Keratinocyte (primary cell): Measurements from ENCODE around the gene MRPS27. TPM values are rescaled to one million over a fixed set of nuclear protein-coding genes. Genes with fewer than 3 reads are reported as not detected.

Source experiments
- DNase-seq: peaks from one replicate; pipeline ENCODE4 v3.0.0-alpha.2; 2011; ENCODE audit warnings: low read depth, missing footprints, low spot score
- FAIRE-seq: peaks from 2 replicates; lab custom pipeline; 2011; peaks lifted over from hg19 to GRCh38; lab: Jason Lieb, UNC
- H2AFZ ChIP-seq: 2 replicates; pipeline ENCODE4 v1.6.0; 2012; ENCODE audit warnings: low read length, control low read depth, inconsistent platforms; ENCODE audit not compliant: control insufficient read depth
- H3K27ac ChIP-seq: 2 replicates; pipeline ENCODE4 v1.5.1; 2011; ENCODE audit warnings: low read length; ENCODE audit not compliant: control insufficient read depth, insufficient read depth
- H3K27me3 ChIP-seq: 3 replicates; pipeline ENCODE4 v1.6.0; 2011; ENCODE audit warnings: low read length; ENCODE audit not compliant: control insufficient read depth, insufficient read depth; ENCODE audit errors: extremely low read depth
- H3K36me3 ChIP-seq, 2 experiments: 2 replicates in 1 of 2; 3 replicates in 1 of 2; pipeline ENCODE4 v1.5.1; 2011; ENCODE audit warnings: low read length in 2 of 2, mild to moderate bottlenecking in 1 of 2; ENCODE audit not compliant: control insufficient read depth in 2 of 2, insufficient read depth in 2 of 2; ENCODE audit errors: extremely low read depth in 1 of 2
- H3K4me1 ChIP-seq: 3 replicates; pipeline ENCODE4 v1.5.1; 2011; ENCODE audit warnings: low read length; ENCODE audit not compliant: control insufficient read depth, insufficient read depth; ENCODE audit errors: extremely low read depth
- H3K4me2 ChIP-seq: 3 replicates; pipeline ENCODE4 v1.6.0; 2011; ENCODE audit warnings: low read depth, low read length; ENCODE audit not compliant: control insufficient read depth, insufficient read depth; ENCODE audit errors: extremely low read depth
- H3K4me3 ChIP-seq, 3 experiments: fragments of 200-600 bp in 1 of 3; sonication (generic) in 1 of 3; 2 replicates in 2 of 3; 3 replicates in 1 of 3; pipeline ENCODE4 v1.5.1; 2011 to 2016; ENCODE audit warnings: low read length in 3 of 3, mild to moderate bottlenecking in 3 of 3, control low read depth in 2 of 3, inconsistent platforms in 1 of 3, low read depth in 1 of 3, mixed read lengths in 1 of 3, mixed run types in 1 of 3, moderate library complexity in 1 of 3; ENCODE audit not compliant: control insufficient read depth in 2 of 3, insufficient read depth in 2 of 3; ENCODE audit errors: extremely low read depth in 1 of 3
- H3K79me2 ChIP-seq: 2 replicates; pipeline ENCODE4 v1.6.0; 2012; ENCODE audit warnings: low read length; ENCODE audit not compliant: control insufficient read depth, insufficient read depth
- H3K9ac ChIP-seq: 3 replicates; pipeline ENCODE4 v1.6.0; 2011; ENCODE audit warnings: low read length; ENCODE audit not compliant: control insufficient read depth, insufficient read depth; ENCODE audit errors: extremely low read depth
- H3K9me1 ChIP-seq: 3 replicates; pipeline ENCODE4 v1.6.0; 2011; ENCODE audit warnings: low read length; ENCODE audit not compliant: control insufficient read depth, insufficient read depth; ENCODE audit errors: extremely low read depth
- H3K9me3 ChIP-seq: 2 replicates; pipeline ENCODE4 v1.5.1; 2012; ENCODE audit warnings: low read depth, low read length; ENCODE audit not compliant: control insufficient read depth
- H4K20me1 ChIP-seq: 3 replicates; pipeline ENCODE4 v1.6.0; 2011; ENCODE audit warnings: low read length; ENCODE audit not compliant: control insufficient read depth, insufficient read depth; ENCODE audit errors: extremely low read depth
- CTCF ChIP-seq, 3 experiments: IDR thresholded peaks in 1 of 3; conservative IDR thresholded peaks in 1 of 3; optimal IDR thresholded peaks in 1 of 3; 2 replicates in 2 of 3; 3 replicates in 1 of 3; pipeline versions ENCODE3 to v1.5.1; 2011; ENCODE audit warnings: low read length in 3 of 3, mild to moderate bottlenecking in 3 of 3, moderate library complexity in 2 of 3, control low read depth in 1 of 3, inconsistent platforms in 1 of 3; ENCODE audit not compliant: insufficient read depth in 2 of 3; ENCODE audit errors: extremely low read depth in 1 of 3
- EZH2 ChIP-seq: IDR thresholded peaks from one replicate; pipeline ENCODE4 v1.6.1; 2012; ENCODE audit warnings: inconsistent platforms, mild to moderate bottlenecking, low read length, moderate library complexity
- dilution Hi-C: fragments of 300-500 bp; cut with MboI; formaldehyde crosslinking; loops from one replicate; pipeline ENCODE4 v1.7.0; 2020; ENCODE audit warnings: low sequenced_read_pairs; ENCODE audit not compliant: extremely low pct_ligation_motif_present
- polyA plus RNA-seq, 5 experiments: library from polyadenylated mRNA; depleted of rRNA in 3 of 5; stranded (reverse) in 3 of 5; stranded (forward) in 1 of 5; unstranded in 1 of 5; fragments of >200 nt; gene quantifications; 1 replicate in 1 of 5; 2 replicates in 3 of 5; 3 replicates in 1 of 5; pipeline versions ENCODE4 v1.2.1 to v1.2.3, GENCODE V29; 2011 to 2012; ENCODE audit warnings: missing spikeins in 2 of 5, low read depth in 1 of 5, low replicate concordance in 1 of 5

Gene MRPS27
- polyA plus RNA-seq, 1 donor (not counting 4 experiments of a cell fraction or from before 2014, with no cell fraction given) = 98.7 TPM

- Histone ChIP-seq H3K4me1 (peaks cover 4% of the 10 kb centered on the region), H4K20me1 (peaks cover 6% of the 10 kb centered on the region), H3K27me3 (no peaks in the 10 kb centered on the region), H3K79me2 (peaks cover 25% of the 10 kb centered on the region), H3K9me1 (peaks cover 2% of the 10 kb centered on the region), H3K4me3 (no peak overlapping the region), H3K27ac (no peak overlapping the region), H3K36me3 (no peaks in the 10 kb centered on the region), H3K4me2 (no peak overlapping the region), H3K9ac (no peak overlapping the region), H3K9me3 (no peaks in the 10 kb centered on the region), H2AFZ (no peak overlapping the region)
- dilution Hi-C loops = no loop called here
- FAIRE-seq (no peak), DNase-seq (no peak)
- no peak for TF ChIP-seq CTCF (optimal IDR thresholded peaks at IDR 0.05 in 1 of 3, IDR thresholded peaks at IDR 0.05 in 1 of 3, conservative IDR thresholded peaks at IDR 0.05 in 1 of 3; ENCODE audit: extremely low read depth in 1 of 3, insufficient read depth in 2 of 3, low read length in 3 of 3)
- TF ChIP-seq EZH2 = no peak
Measured at GRCh38 chr5:72273547-72273946, 46.5 kb downstream of the MRPS27 start.

- Histone ChIP-seq H4K20me1 (peaks cover 6% of the 10 kb centered on the region), H2AFZ (no peak overlapping the region), H3K9ac (no peak overlapping the region), H3K4me2 (no peak overlapping the region), H3K27me3 (no peaks in the 10 kb centered on the region), H3K9me1 (peaks cover 2% of the 10 kb centered on the region), H3K27ac (no peak overlapping the region), H3K9me3 (no peaks in the 10 kb centered on the region), H3K4me3 (no peak overlapping the region), H3K79me2 (peaks cover 22% of the 10 kb centered on the region), H3K36me3 (no peaks in the 10 kb centered on the region), H3K4me1 (peaks cover 4% of the 10 kb centered on the region)
- DNase-seq (no peak), FAIRE-seq (no peak)
- TF ChIP-seq EZH2 (no peak), CTCF (optimal IDR thresholded peaks at IDR 0.05 in 1 of 3, IDR thresholded peaks at IDR 0.05 in 1 of 3, conservative IDR thresholded peaks at IDR 0.05 in 1 of 3; ENCODE audit: extremely low read depth in 1 of 3, insufficient read depth in 2 of 3, low read length in 3 of 3) (no peak)
- dilution Hi-C loops = no loop called here
Measured at GRCh38 chr5:72272398-72272797, 47.6 kb downstream of the MRPS27 start.
